ENCODE data around the gene SETD3. TPM values are rescaled to one million over a fixed set of nuclear protein-coding genes. Genes with fewer than 3 reads are reported as not detected.
A peak's percentile ranks its signal among the peaks of the same experiment; 100 is the strongest.

SETD3 gene
- polyA plus RNA-seq, 1 donor (not counting 4 experiments of a cell fraction or from before 2014, with no cell fraction given) = 48.1 TPM

GRCh38 chr14:99479160-99479905 is 1.3 kb downstream of the SETD3 start:
- no peak overlapping the region for H2AFZ ChIP-seq (ENCODE audit: control insufficient read depth, low read length)
- H4K20me1 ChIP-seq (ENCODE audit: control insufficient read depth, extremely low read depth, insufficient read depth, low read length) = peaks cover 13% of the 10 kb centered on the region
- peak overlapping the region; percentile 92 for H3K4me2 ChIP-seq (ENCODE audit: control insufficient read depth, extremely low read depth, insufficient read depth, low read depth, low read length)
- peak overlapping the region; percentile 59 for H3K27ac ChIP-seq (ENCODE audit: control insufficient read depth, insufficient read depth, low read length)
- H3K79me2 ChIP-seq (ENCODE audit: control insufficient read depth, insufficient read depth, low read length) = peaks cover 90% of the 10 kb centered on the region
- peaks cover 40% of the 10 kb centered on the region for H3K4me1 ChIP-seq (ENCODE audit: control insufficient read depth, extremely low read depth, insufficient read depth, low read length)
- no peaks in the 10 kb centered on the region for H3K9me1 ChIP-seq (ENCODE audit: control insufficient read depth, extremely low read depth, insufficient read depth, low read length)
- no peak for TF ChIP-seq EZH2 (IDR thresholded peaks at IDR 0.05; ENCODE audit: low read length)
- peak in 1 of 3 experiments; percentile 1 for TF ChIP-seq CTCF (optimal IDR thresholded peaks at IDR 0.05 in 1 of 3, IDR thresholded peaks at IDR 0.05 in 1 of 3, conservative IDR thresholded peaks at IDR 0.05 in 1 of 3; ENCODE audit: extremely low read depth in 1 of 3, insufficient read depth in 2 of 3, low read length in 3 of 3)
- DNase-seq (ENCODE audit: low read depth, low spot score) = no peak
- no peak for FAIRE-seq
- dilution Hi-C loops (cut with MboI; ENCODE audit: extremely low pct_ligation_motif_present, low sequenced_read_pairs) = no loop called here
- no peaks in the 10 kb centered on the region for H3K9me3 ChIP-seq (ENCODE audit: control insufficient read depth, low read depth, low read length)
- H3K27me3 ChIP-seq (ENCODE audit: control insufficient read depth, extremely low read depth, insufficient read depth, low read length) = no peaks in the 10 kb centered on the region
- H3K4me3 ChIP-seq (ENCODE audit: control insufficient read depth in 2 of 3, extremely low read depth in 1 of 3, insufficient read depth in 2 of 3, low read depth in 1 of 3, low read length in 3 of 3) = peak overlapping the region; percentile 66 to 81 (median 79)
- H3K36me3 ChIP-seq (ENCODE audit: control insufficient read depth in 2 of 2, extremely low read depth in 1 of 2, insufficient read depth in 2 of 2, low read length in 2 of 2) = peaks cover 0 to 3% of the 10 kb centered on the region in 2 experiments
- H3K9ac ChIP-seq (ENCODE audit: control insufficient read depth, extremely low read depth, insufficient read depth, low read length) = peak overlapping the region; percentile 83

GRCh38 chr14:99478128-99478527 is 2.5 kb downstream of the SETD3 start:
- Histone ChIP-seq H3K36me3 (ENCODE audit: control insufficient read depth in 2 of 2, extremely low read depth in 1 of 2, insufficient read depth in 2 of 2, low read length in 2 of 2) (peaks cover 0 to under 1% of the 10 kb centered on the region in 2 experiments), H3K79me2 (ENCODE audit: control insufficient read depth, insufficient read depth, low read length) (peaks cover 90% of the 10 kb centered on the region), H3K9ac (ENCODE audit: control insufficient read depth, extremely low read depth, insufficient read depth, low read length) (no peak overlapping the region), H3K27me3 (ENCODE audit: control insufficient read depth, extremely low read depth, insufficient read depth, low read length) (no peaks in the 10 kb centered on the region), H3K4me1 (ENCODE audit: control insufficient read depth, extremely low read depth, insufficient read depth, low read length) (peaks cover 34% of the 10 kb centered on the region), H4K20me1 (ENCODE audit: control insufficient read depth, extremely low read depth, insufficient read depth, low read length) (peaks cover 4% of the 10 kb centered on the region), H3K9me3 (ENCODE audit: control insufficient read depth, low read depth, low read length) (no peaks in the 10 kb centered on the region), H2AFZ (ENCODE audit: control insufficient read depth, low read length) (no peak overlapping the region), H3K27ac (ENCODE audit: control insufficient read depth, insufficient read depth, low read length) (no peak overlapping the region), H3K4me3 (ENCODE audit: control insufficient read depth in 2 of 3, extremely low read depth in 1 of 3, insufficient read depth in 2 of 3, low read depth in 1 of 3, low read length in 3 of 3) (no peak overlapping the region), H3K9me1 (ENCODE audit: control insufficient read depth, extremely low read depth, insufficient read depth, low read length) (no peaks in the 10 kb centered on the region), H3K4me2 (ENCODE audit: control insufficient read depth, extremely low read depth, insufficient read depth, low read depth, low read length) (peak overlapping the region; percentile 92)
- no peak for DNase-seq (ENCODE audit: low read depth, low spot score)
- dilution Hi-C loops (cut with MboI; ENCODE audit: extremely low pct_ligation_motif_present, low sequenced_read_pairs) = no loop called here
- no peak for FAIRE-seq
- TF ChIP-seq EZH2 (IDR thresholded peaks at IDR 0.05; ENCODE audit: low read length) = no peak
- no peak for TF ChIP-seq CTCF (optimal IDR thresholded peaks at IDR 0.05 in 1 of 3, IDR thresholded peaks at IDR 0.05 in 1 of 3, conservative IDR thresholded peaks at IDR 0.05 in 1 of 3; ENCODE audit: extremely low read depth in 1 of 3, insufficient read depth in 2 of 3, low read length in 3 of 3)

All from keratinocyte (primary cell).